Panc1 (cell line): Measurements from ENCODE around the gene OR5K4. TPM values are rescaled to one million over a fixed set of nuclear protein-coding genes. Genes with fewer than 3 reads are reported as not detected.

Experiments
- ATAC-seq: fragments of 200-7000 bp; cut with Tn5 transposase; 2 replicates; pipeline ENCODE4 v1.9.1; 2020; ENCODE audit warnings: mild to moderate bottlenecking, moderate library complexity
- Bru-seq: library from RNA; stranded (reverse); fragments of 400-500 nt; gene quantifications from one replicate; lab custom pipeline; 2021; lab: Mats Ljungman, UMichigan
- BruChase-seq, 2 experiments: library from RNA; stranded (reverse); fragments of 400-500 nt; gene quantifications; one replicate each; lab custom pipeline; 2021; lab: Mats Ljungman, UMichigan
- BruUV-seq: library from RNA; stranded (reverse); fragments of 400-500 nt; replicated peaks from 2 replicates; lab custom pipeline; 2021; lab: Mats Ljungman, UMichigan
- CTCF ChIA-PET: fragments of 300-600 bp; sonication (Branson Sonifier 250); formaldehyde crosslinking; loops from one replicate; lab custom pipeline; 2022; ENCODE audit warnings: antibody characterized with exemption; lab: Charles Lee
- POLR2A ChIA-PET: fragments of 300-600 bp; sonication (Branson Sonifier 250); formaldehyde crosslinking; loops from one replicate; lab custom pipeline; 2022; ENCODE audit warnings: antibody characterized with exemption; lab: Charles Lee
- DNase-seq: peaks from one replicate; pipeline ENCODE4 v3.0.0-alpha.2; 2010; ENCODE audit warnings: low read depth, low spot score
- H3K27ac ChIP-seq: 2 replicates; pipeline ENCODE4 v1.5.1; 2011; ENCODE audit warnings: mild to moderate bottlenecking, low read length, inconsistent platforms
- H3K27me3 ChIP-seq: fragments of 200-500 bp; sonication (Bioruptor generic); 2 replicates; pipeline ENCODE4 v1.6.0; 2014; ENCODE audit warnings: low read length, inconsistent platforms; ENCODE audit not compliant: control insufficient read depth, insufficient read depth
- H3K36me3 ChIP-seq: fragments of 200-500 bp; sonication (Bioruptor generic); 2 replicates; pipeline ENCODE4 v1.5.1; 2014; ENCODE audit warnings: inconsistent platforms, mild to moderate bottlenecking, low read length, moderate library complexity; ENCODE audit not compliant: control insufficient read depth, insufficient read depth
- H3K4me1 ChIP-seq: 2 replicates; pipeline ENCODE4 v1.5.1; 2011; ENCODE audit warnings: inconsistent platforms, mild to moderate bottlenecking, low read length, moderate library complexity; ENCODE audit not compliant: control insufficient read depth, insufficient read depth
- H3K4me3 ChIP-seq, 2 experiments: 2 replicates each; pipeline ENCODE4 v1.5.1; 2011 to 2012; ENCODE audit warnings: low read depth in 2 of 2, low read length in 2 of 2, mild to moderate bottlenecking in 2 of 2, inconsistent platforms in 1 of 2, moderate library complexity in 1 of 2
- H3K9me3 ChIP-seq: fragments of 200-500 bp; sonication (Bioruptor generic); 2 replicates; pipeline ENCODE4 v1.5.1; 2014; ENCODE audit warnings: low read depth, mild to moderate bottlenecking, inconsistent platforms, low read length, moderate library complexity; ENCODE audit not compliant: control insufficient read depth, insufficient read depth
- POLR2AphosphoS5 ChIP-seq: IDR thresholded peaks from 2 replicates; pipeline ENCODE4 v1.6.1; 2012; ENCODE audit warnings: mild to moderate bottlenecking, low read depth, low read length, moderate library complexity
- SIN3A ChIP-seq: IDR thresholded peaks from 2 replicates; pipeline ENCODE4 v1.6.1; 2012; ENCODE audit warnings: low read depth, mild to moderate bottlenecking, low read length, moderate library complexity, borderline replicate concordance; ENCODE audit not compliant: insufficient read depth
- TCF7L2 ChIP-seq: IDR thresholded peaks from 2 replicates; pipeline ENCODE4 v1.6.1; 2011; ENCODE audit warnings: mild to moderate bottlenecking, low read depth, low read length, inconsistent platforms
- in situ Hi-C: cut with HindIII; loops from 2 replicates; pipeline ENCODE4 v1.10.0; 2016; ENCODE audit warnings: low sequenced_read_pairs, low pct_unique_long_range_greater_than_20kb
- intact Hi-C: fragments of 100-400 bp; cut with micrococcal nuclease; formaldehyde crosslinking; loops from one replicate; pipeline ENCODE4 v1.10.0; 2022; ENCODE audit not compliant: unreplicated experiment
- long read RNA-seq: library from polyadenylated mRNA; unstranded; transcript quantifications from one replicate; pipeline ENCODE4 v2.0.0, GENCODE V29; 2021; ENCODE audit not compliant: unreplicated experiment
- polyA plus RNA-seq: library from polyadenylated mRNA; unstranded; fragments of >200 nt; gene quantifications from one replicate; pipeline ENCODE4 v1.2.1, GENCODE V29; 2012; ENCODE audit warnings: missing spikeins; ENCODE audit not compliant: insufficient read length
- total RNA-seq: library from RNA; stranded (reverse); gene quantifications from one replicate; pipeline ENCODE4 v1.2.1, GENCODE V29; 2021; ENCODE audit not compliant: unreplicated experiment
- TF ChIP-seq, protein P1 (sequence below), 2 experiments: IDR thresholded peaks; 2 replicates each; pipeline ENCODE4 v1.6.1; 2011 to 2012; ENCODE audit warnings: low read depth in 2 of 2, control low read depth in 1 of 2, low read length in 1 of 2, mild to moderate bottlenecking in 1 of 2, moderate library complexity in 1 of 2; ENCODE audit not compliant: insufficient read depth in 1 of 2
- TF ChIP-seq, protein P2 (sequence below): fragments of 450-650 bp; IDR thresholded peaks from 2 replicates; pipeline ENCODE4 v1.5.1; 2017; ENCODE audit warnings: mild to moderate bottlenecking

The OR5K4 gene
- total RNA-seq, result not detected
- polyA plus RNA-seq, result not detected
- not detected for Bru-seq, nascent RNA
- BruChase-seq, experiment 1, labeled RNA remaining after a 2-hour chase, result not detected
- percentile 23 among the genes with signal in this experiment for BruChase-seq, experiment 2, labeled RNA remaining after a 6-hour chase
- long read RNA-seq, result 0 reads

DNA sequence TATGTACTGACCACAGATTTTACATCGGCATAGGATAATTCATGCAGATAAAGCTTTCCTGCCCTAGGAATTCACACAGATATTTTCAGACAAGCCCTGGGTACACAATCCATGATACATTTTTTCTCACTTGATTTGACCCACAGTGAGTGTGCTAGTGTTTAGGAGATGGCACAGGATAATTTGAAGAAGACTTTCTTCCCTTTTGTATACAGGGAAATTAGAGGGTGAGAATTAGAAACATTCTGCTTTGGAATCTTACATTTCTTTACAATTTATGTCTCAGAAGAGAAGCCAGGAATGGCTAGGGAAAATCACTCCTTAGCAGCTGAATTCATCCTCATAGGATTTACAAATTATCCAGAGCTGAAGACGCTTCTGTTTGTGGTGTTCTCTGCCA lies at the start of gene OR5K4:
OR5K4 (plus strand) TSS at position 301 of the 400 bp plus-strand sequence; CDS start at position 301, 0 bp downstream.
- TF ChIP-seq, protein P1, sequence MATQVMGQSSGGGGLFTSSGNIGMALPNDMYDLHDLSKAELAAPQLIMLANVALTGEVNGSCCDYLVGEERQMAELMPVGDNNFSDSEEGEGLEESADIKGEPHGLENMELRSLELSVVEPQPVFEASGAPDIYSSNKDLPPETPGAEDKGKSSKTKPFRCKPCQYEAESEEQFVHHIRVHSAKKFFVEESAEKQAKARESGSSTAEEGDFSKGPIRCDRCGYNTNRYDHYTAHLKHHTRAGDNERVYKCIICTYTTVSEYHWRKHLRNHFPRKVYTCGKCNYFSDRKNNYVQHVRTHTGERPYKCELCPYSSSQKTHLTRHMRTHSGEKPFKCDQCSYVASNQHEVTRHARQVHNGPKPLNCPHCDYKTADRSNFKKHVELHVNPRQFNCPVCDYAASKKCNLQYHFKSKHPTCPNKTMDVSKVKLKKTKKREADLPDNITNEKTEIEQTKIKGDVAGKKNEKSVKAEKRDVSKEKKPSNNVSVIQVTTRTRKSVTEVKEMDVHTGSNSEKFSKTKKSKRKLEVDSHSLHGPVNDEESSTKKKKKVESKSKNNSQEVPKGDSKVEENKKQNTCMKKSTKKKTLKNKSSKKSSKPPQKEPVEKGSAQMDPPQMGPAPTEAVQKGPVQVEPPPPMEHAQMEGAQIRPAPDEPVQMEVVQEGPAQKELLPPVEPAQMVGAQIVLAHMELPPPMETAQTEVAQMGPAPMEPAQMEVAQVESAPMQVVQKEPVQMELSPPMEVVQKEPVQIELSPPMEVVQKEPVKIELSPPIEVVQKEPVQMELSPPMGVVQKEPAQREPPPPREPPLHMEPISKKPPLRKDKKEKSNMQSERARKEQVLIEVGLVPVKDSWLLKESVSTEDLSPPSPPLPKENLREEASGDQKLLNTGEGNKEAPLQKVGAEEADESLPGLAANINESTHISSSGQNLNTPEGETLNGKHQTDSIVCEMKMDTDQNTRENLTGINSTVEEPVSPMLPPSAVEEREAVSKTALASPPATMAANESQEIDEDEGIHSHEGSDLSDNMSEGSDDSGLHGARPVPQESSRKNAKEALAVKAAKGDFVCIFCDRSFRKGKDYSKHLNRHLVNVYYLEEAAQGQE (IDR thresholded peaks at IDR 0.05; ENCODE audit: insufficient read depth in 1 of 2, low read depth in 2 of 2, low read length in 1 of 2), result no peak
- TF ChIP-seq, protein P2, sequence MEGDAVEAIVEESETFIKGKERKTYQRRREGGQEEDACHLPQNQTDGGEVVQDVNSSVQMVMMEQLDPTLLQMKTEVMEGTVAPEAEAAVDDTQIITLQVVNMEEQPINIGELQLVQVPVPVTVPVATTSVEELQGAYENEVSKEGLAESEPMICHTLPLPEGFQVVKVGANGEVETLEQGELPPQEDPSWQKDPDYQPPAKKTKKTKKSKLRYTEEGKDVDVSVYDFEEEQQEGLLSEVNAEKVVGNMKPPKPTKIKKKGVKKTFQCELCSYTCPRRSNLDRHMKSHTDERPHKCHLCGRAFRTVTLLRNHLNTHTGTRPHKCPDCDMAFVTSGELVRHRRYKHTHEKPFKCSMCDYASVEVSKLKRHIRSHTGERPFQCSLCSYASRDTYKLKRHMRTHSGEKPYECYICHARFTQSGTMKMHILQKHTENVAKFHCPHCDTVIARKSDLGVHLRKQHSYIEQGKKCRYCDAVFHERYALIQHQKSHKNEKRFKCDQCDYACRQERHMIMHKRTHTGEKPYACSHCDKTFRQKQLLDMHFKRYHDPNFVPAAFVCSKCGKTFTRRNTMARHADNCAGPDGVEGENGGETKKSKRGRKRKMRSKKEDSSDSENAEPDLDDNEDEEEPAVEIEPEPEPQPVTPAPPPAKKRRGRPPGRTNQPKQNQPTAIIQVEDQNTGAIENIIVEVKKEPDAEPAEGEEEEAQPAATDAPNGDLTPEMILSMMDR, result no peak
- TF ChIP-seq SIN3A, result no peak
- TF ChIP-seq POLR2AphosphoS5, result no peak
- TF ChIP-seq TCF7L2, result no peak
- ATAC-seq, result no peak
- Histone ChIP-seq H3K36me3 (no peaks in the 10 kb centered on the region), H3K27ac (no peak within 1 kb of the TSS), H3K27me3 (no peaks in the 10 kb centered on the region), H3K4me1 (no peaks in the 10 kb centered on the region), H3K9me3 (no peaks in the 10 kb centered on the region; the same call in 1 of the 2 replicates), H3K4me3 (no peak within 1 kb of the TSS)
- POLR2A ChIA-PET, result no interaction called here
- CTCF ChIA-PET, result no interaction called here
- no peak for DNase-seq
- intact Hi-C loops (no loop called here), in situ Hi-C loops (no loop called here)
- no TSS peak for BruUV-seq

GRCh38 chr3:98322101-98322500 lies 31.6 kb upstream of the OR5K4 start:
- ATAC-seq, result no peak
- in situ Hi-C loops, result no loop called here

More at GRCh38 chr3:98322101-98322500, 31.6 kb upstream of the OR5K4 start:
- BruUV-seq, result no TSS peak
- ChIA-PET CTCF (no interaction called here), POLR2A (no interaction called here)
- DNase-seq, result no peak
- H3K4me3 ChIP-seq, result no peak overlapping the region
- no peaks in the 10 kb centered on the region for H3K9me3 ChIP-seq
- intact Hi-C loops, result loop anchor here (10.0 kb wide), 2 partner anchors 253 to 527 kb away; no protein-coding TSS in a partner anchor
- no peak for TF ChIP-seq SIN3A
- TF ChIP-seq, protein P2, result no peak
- no peak for TF ChIP-seq POLR2AphosphoS5
- TF ChIP-seq, protein P1 (IDR thresholded peaks at IDR 0.05; ENCODE audit: insufficient read depth in 1 of 2, low read depth in 2 of 2, low read length in 1 of 2), result no peak
- TF ChIP-seq TCF7L2, result no peak
- H3K36me3 ChIP-seq, result no peaks in the 10 kb centered on the region
- no peaks in the 10 kb centered on the region for H3K4me1 ChIP-seq
- H3K27ac ChIP-seq, result no peak overlapping the region
- 0 out of 2 replicates have a peak, but pooled peaks cover 3% of the 10 kb centered on the region for H3K27me3 ChIP-seq
